Measurements from ENCODE around the gene SMIM41.
A peak's percentile ranks its signal among the peaks of the same experiment; 100 is the strongest.

The SMIM41 gene

DNA sequence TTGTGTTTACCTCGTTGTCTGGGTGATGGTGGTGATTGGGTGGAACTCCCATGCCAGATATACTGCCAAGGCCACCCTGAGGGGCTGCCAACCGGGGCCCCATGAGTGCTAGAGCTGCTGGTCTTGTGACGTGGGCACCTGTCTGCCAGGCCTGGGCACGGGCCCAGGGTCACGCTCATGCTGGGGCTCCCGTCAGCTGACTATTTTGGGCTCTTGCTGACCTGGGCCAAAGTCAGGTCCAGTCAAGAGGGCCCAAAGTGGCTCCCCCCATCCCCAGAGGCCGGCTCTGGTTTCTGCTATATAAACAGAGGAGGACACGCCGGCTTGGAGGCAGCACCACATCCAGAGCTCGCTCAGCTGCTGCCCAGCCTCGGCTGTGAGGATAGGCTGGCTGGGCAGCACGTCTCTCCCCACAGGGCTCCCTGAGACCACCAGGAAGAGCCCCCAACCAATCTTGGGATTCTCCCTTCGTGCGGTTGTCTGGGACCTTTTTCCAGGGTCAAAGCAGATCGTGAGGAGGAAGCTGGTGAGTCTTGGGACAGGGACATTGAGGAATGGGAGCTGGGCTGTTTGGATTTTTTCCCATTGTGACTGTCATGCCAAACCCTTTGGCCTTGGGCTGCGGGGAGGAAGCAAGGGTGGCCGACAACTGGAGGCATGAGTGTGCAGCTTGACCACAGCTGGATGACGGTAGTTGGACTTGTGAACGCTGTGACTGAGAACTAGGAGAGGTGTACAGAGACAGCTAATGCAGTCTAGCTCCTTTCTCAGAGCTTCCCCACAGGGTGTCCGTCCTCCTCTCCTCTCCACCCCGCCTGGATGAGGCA lies 35.9 kb upstream of the SMIM41 start:
- TF ChIP-seq JUND (IDR thresholded peaks at IDR 0.05; ENCODE audit: low read depth), result no peak
- in situ Hi-C loops (cut with HindIII; ENCODE audit: low pct_unique_long_range_greater_than_20kb, low sequenced_read_pairs), result no loop called here
- no peak for DNase-seq (ENCODE audit: low read depth in 1 of 2, low spot score in 1 of 2)

GRCh38 chr12:52044292-52044983 lies 35.1 kb upstream of the SMIM41 start:
- in situ Hi-C loops (cut with HindIII; ENCODE audit: low pct_unique_long_range_greater_than_20kb, low sequenced_read_pairs), result no loop called here
- no peak for TF ChIP-seq JUND (IDR thresholded peaks at IDR 0.05; ENCODE audit: low read depth)
- DNase-seq (ENCODE audit: low read depth in 1 of 2, low spot score in 1 of 2), result no peak

- in situ Hi-C loops (cut with HindIII; ENCODE audit: low pct_unique_long_range_greater_than_20kb, low sequenced_read_pairs), result no loop called here
- DNase-seq (ENCODE audit: low read depth in 1 of 2, low spot score in 1 of 2), result no peak
- TF ChIP-seq JUND (IDR thresholded peaks at IDR 0.05; ENCODE audit: low read depth), result no peak
Observed at GRCh38 chr12:52045794-52046199, 33.7 kb upstream of the SMIM41 start.

DNA sequence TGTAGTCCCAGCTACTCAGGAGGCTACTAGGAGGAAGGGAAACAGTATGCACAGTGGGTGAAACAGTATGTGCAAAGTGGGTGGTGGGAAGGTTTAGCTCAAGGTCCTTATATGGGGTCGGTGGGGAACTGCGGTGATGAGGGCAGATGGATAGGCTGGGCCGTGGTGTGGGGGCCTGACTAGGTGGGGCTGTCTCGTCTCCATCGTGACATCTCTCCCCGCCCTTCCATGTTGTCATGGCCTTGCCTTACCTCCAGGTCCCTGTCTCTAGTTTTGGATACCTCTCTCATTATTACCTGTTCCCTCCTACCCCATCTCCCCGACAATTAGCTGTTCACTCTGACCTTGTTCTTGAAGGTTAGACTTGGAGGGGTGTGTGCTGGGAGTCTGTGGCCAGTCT lies 32.6 kb upstream of the SMIM41 start:
- TF ChIP-seq JUND (IDR thresholded peaks at IDR 0.05; ENCODE audit: low read depth), result no peak
- no peak for DNase-seq (ENCODE audit: low read depth in 1 of 2, low spot score in 1 of 2)
- in situ Hi-C loops (cut with HindIII; ENCODE audit: low pct_unique_long_range_greater_than_20kb, low sequenced_read_pairs), result no loop called here

- no peak for DNase-seq (ENCODE audit: low read depth in 1 of 2, low spot score in 1 of 2)
- in situ Hi-C loops (cut with HindIII; ENCODE audit: low pct_unique_long_range_greater_than_20kb, low sequenced_read_pairs), result no loop called here
- no peak for TF ChIP-seq JUND (IDR thresholded peaks at IDR 0.05; ENCODE audit: low read depth)
Observed at GRCh38 chr12:52049286-52049685, 30.2 kb upstream of the SMIM41 start.

DNA sequence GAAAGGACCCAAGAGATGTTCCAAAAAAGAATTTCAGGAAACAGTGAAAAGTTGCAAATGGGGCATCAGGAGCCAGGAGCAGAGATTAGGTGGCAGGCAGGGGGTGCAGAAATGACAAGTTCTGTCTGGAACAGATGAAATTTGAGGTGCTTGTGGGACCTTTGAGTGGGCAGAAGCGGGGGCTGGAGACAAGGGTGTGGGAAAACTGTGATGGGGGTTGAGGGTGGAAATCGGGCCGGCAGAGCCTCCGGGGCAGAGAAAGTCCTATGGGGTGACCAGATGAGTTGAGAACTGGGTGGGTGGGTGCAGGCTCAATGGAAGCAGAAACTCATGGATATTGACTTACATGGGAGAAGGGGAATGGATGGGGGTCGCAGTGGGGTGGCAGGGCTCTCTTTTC lies 29.8 kb upstream of the SMIM41 start:
- no peak for TF ChIP-seq JUND (IDR thresholded peaks at IDR 0.05; ENCODE audit: low read depth)
- in situ Hi-C loops (cut with HindIII; ENCODE audit: low pct_unique_long_range_greater_than_20kb, low sequenced_read_pairs), result no loop called here
- DNase-seq (ENCODE audit: low read depth in 1 of 2, low spot score in 1 of 2), result no peak

- no peak for TF ChIP-seq JUND (IDR thresholded peaks at IDR 0.05; ENCODE audit: low read depth)
- DNase-seq (ENCODE audit: low read depth in 1 of 2, low spot score in 1 of 2), result no peak
- in situ Hi-C loops (cut with HindIII; ENCODE audit: low pct_unique_long_range_greater_than_20kb, low sequenced_read_pairs), result no loop called here
Observed at GRCh38 chr12:52050116-52050757, 29.3 kb upstream of the SMIM41 start.

GRCh38 chr12:52050758-52051541 lies 28.6 kb upstream of the SMIM41 start, which contains the start of gene NR4A1:
Gene NR4A1, plus strand, starts transcription at chr12:52051442. Its CDS starts 2,887 bp downstream, at chr12:52054329.
- DNase-seq (ENCODE audit: low read depth in 1 of 2, low spot score in 1 of 2), result peak; percentile 95 to 98
- TF ChIP-seq JUND (IDR thresholded peaks at IDR 0.05; ENCODE audit: low read depth), result no peak
- in situ Hi-C loops (cut with HindIII; ENCODE audit: low pct_unique_long_range_greater_than_20kb, low sequenced_read_pairs), result no loop called here

DNA sequence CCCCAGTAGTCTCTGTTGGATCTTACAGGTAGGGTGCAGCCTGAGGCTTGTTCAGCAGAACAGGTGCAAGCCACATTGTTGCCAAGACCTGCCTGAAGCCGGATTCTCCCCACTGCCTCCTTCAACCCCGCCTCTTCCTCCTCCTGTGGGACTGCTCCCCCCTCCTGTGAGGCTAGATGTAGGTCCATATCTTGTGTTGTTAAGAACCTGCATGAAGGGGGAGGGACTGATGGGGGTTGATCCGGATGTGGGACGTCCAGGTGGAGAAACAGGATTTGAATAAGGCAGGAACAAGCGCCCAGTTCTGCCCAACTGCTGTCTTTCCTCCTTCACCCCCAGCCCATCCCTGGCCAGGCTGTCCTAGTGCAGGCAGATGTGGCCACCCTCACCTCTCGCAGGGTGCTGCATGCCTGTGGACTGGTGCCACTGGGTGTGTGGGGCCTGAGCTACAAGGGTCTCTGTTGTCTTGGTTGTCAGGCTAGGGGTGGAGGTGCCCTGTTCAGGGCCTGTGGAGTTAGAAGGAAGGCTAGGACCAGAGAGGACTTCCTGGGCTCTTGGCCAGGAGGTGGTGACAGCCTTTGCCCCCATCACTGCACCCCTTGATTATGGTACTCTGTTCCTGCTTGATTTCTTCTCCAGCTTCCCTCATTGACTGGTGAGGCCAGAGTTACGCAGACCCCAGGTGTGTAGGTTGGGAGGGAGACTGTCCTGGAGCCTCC lies 26.9 kb upstream of the SMIM41 start:
- DNase-seq (ENCODE audit: low read depth in 1 of 2, low spot score in 1 of 2), result peak; percentile 78 to 96
- in situ Hi-C loops (cut with HindIII; ENCODE audit: low pct_unique_long_range_greater_than_20kb, low sequenced_read_pairs), result no loop called here
- TF ChIP-seq JUND (IDR thresholded peaks at IDR 0.05; ENCODE audit: low read depth), result no peak

DNA sequence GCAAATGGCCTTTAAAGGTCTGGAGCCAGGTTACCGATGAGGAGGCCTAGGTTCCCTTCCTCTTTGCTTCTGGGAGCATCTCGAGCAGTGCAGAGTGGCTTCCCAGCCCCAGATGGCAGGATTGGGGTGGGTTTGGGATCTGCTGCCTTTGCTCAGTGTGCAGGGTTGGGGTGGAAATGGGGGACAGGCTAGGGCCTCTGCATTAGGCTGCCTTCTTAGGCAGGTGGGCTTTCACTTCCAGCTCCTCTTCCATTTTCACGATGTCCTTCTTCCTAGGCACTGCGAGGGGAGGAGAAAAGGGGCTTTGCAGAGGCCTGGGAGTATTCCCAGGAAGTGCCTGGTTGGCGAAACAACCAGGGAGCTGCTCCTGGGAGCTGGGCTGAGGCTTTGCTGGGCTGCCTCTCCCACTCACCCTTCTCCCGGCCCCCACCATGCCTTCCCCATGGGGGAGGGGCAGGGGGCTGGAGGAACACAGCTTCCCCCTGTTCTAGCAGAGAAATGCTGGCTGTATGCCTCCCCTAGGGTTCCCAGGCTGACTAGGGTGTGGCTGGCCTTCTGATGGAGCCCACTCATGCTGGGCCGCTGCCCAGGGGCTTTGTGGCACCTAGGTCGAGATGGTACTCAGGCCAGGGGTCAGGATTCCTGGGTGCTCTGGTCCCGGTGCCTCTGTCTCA lies 25.8 kb upstream of the SMIM41 start:
- TF ChIP-seq JUND (IDR thresholded peaks at IDR 0.05; ENCODE audit: low read depth), result no peak
- no peak for DNase-seq (ENCODE audit: low read depth in 1 of 2, low spot score in 1 of 2)
- in situ Hi-C loops (cut with HindIII; ENCODE audit: low pct_unique_long_range_greater_than_20kb, low sequenced_read_pairs), result no loop called here

- TF ChIP-seq JUND (IDR thresholded peaks at IDR 0.05; ENCODE audit: low read depth), result no peak
- no peak for DNase-seq (ENCODE audit: low read depth in 1 of 2, low spot score in 1 of 2)
- in situ Hi-C loops (cut with HindIII; ENCODE audit: low pct_unique_long_range_greater_than_20kb, low sequenced_read_pairs), result no loop called here
Observed at GRCh38 chr12:52054231-52054832, 25.2 kb upstream of the SMIM41 start.

Data from T47D (cell line).